NCI-H524 (cell line): ENCODE measurements around the gene ZNF844.
"Not testable (repeated sequence)": the region's sequence is repeated elsewhere in the genome, so short reads cannot be mapped to it uniquely, and the experiment has no call there.

Experiments used
- DNase-seq, 2 experiments: peaks; one replicate each; lab custom pipeline; 2025; lab: John Stamatoyannopoulos, UW

Gene ZNF844

DNA sequence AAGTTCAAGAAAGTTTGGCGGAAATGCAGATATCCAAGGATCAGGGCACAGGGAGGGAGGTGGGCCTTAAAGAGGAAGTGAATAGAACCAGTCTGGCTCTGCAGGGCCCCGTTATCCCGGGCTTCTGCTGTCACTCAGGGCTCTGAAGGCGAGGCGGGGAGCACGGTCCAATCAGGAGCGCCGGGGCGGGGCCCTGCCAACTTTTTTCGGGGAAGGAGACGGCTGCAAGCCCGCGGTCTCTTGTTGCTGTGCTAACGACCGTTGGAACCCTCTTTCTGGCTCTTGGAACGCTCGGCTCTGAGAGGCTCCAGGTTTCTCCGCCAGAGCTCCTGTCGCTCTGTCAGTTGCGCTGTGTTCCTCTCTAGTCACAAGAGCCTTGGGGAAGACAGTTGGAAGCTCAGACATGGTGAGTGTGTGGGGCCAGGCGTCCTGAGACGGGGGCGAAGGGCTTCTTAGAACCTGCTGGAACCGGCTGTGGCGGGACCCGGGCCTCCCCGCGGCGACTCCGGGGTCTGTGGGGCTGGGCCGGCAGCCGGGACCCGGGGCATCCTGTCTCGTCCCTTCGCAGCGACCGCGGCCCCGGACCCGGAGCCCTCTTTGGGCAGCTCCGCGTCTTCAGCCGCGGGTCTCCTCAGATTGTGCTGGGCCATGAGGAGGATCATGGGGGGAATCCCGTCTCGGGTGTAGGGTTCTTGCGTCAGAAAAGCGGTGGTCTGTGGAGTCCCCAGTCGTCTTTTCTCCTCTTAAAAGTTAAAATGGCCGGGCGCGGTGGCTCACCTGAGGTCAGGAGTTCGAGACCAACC is 27.7 kb downstream of the ZNF844 start:
- peak in 1 of 2 experiments; percentile 13 for DNase-seq

DNA sequence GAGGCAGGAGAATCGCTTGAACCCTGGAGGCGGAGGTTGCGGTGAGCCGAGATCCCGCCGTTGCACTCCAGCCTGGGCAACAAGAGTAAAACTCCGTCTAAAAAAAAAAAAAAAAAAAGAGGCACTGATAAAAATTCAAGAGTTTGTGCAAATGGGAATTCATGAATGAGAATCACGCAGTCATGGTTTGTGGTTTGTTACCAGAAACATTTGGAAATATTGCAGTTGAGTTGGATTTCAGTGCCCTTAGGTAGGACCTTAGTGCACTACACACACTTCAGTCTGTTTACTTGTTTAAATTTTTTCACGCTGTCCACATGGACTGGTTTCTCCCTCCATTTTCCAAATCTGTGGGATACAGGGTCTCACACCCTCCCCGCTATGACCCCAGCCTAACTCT is 28.4 kb downstream of the ZNF844 start:
- no peak for DNase-seq

DNA sequence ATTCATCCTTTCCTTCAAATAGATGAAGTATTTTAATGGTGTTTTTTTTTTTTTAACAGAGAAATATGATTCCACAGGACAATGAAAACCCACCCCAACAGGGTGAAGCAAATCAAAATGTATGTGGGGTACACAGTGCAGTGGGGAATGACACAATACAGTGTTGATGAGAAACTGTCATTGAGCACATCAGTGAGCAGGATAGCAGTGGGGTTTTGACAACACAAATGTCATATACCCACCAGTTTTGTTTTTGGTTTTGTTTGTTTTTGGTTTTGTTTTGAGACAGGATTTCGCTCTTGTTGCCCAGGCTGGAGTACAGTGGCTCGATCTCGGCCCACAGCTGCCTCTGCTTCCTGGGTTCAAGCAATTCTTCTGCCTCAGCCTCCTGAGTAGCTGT is 29.2 kb downstream of the ZNF844 start:
- DNase-seq: no peak

DNA sequence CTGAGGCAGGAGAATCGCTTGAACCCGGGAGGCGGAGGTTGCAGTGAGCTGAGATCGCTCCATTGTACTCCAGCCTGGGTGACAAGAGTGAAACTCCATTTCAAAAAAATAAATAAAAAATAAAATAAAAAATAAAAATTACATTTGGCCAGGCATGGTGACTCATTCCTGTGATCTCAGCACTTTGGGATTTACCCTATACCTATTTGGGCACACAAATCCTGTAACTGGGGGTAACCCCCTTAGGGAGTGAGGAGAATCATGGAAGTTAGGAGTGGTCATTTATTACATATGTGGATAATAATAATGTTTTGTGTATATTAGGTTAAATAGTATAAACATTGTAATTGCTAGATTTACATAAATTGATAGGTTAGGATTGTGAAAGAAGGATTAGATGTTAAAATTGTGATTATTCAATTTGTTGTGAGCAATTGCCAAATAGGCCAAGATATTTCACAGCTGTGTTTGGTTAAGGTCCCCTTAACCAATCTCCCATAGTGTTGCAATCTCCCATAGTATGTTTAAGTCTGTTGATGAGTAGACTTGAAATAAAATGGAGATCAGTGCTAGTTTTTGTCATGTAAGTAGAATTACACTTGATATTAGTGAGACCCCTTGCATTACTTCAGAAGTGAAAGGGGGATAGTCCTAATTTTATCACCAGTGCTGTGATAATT is 30.7 kb downstream of the ZNF844 start:
- DNase-seq: no peak

DNA sequence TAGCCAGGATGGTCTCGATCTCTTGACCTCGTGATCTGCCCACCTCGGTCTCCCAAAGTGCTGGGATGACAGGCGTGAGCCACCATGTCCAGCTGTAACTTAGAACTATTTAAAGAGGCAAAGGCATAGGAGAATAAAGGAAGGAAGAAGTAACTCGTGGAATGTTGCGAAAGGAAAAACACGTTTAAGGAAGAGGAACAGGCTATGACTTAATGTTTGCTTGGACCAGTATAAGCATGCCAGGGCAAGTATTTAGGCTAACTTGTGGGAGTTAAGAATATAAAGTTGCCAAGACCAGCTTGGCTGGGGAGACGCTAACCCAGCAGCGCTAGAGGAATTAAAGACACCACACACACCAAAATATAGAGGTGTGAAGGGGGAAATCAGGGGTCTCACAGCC is 33.5 kb downstream of the ZNF844 start:
- no peak for DNase-seq

DNA sequence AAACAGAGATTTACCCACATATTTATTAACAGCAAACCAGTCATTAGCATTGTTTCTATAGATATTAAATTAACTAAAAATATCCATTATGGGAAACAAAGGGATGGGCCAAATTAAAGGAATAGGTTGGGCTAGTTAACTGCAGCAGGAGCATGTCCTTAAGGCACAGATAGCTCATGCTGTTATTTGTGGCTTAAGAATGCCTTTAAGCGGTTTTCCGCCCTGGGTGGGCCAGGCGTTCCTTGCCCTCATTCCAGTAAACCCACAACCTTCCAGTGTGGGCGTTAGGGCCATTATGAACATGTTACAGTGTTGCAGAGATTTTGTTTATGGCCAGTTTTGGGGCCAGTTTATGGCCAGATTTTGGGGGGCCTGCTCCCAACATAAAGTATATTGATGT is 39.4 kb downstream of the ZNF844 start:
- DNase-seq: not testable (repeated sequence)

DNA sequence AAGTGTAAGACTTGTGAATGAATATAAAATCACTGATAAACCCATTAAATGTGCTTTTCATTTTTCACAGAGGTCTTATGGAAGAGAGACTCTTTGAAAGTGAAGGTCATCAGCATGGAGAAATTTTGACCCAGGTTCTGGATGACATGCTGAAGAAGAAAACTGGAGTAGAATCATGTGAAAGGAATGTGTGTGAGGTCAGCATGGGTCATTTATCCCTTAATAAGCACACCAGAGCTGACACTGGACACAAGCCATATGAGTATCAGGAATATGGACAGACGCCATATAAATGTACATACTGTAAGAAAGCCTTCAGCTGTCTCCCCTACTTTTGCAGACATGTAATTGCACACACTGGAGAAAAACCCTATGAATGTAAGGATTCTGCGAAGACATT is 46.6 kb downstream of the ZNF844 start:
- no peak for DNase-seq

DNA sequence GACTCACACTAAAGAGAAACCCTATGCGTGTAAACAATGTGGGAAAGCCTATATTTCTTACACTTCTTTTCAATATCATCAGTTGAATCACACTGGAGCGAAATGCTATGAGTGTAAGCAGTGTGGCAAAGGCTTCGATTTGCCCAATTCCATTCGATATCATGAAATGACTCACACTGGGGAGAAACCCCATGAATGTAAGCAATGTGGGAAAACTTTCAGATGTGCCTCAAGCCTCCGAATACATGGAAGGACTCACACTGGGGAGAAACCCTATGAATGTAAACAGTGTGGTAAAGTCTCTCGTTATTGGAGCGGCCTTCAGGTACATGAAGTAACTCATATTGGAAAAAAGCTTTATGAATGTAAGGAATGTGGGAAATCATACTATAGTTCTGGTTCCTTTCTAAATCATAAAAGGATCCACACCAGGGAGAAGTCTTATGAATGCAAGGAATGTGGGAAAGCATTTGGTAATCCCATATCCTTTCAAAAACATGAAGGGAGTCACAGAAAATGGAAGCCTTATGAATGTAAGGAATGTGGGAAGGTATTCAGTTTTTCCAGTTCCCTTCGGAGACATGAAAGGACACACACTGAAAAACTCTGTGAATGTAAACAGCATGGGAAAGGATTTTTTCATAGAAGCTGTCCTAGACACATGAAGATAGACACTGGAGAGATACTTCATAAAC is 47.6 kb downstream of the ZNF844 start:
- DNase-seq: no peak

DNA sequence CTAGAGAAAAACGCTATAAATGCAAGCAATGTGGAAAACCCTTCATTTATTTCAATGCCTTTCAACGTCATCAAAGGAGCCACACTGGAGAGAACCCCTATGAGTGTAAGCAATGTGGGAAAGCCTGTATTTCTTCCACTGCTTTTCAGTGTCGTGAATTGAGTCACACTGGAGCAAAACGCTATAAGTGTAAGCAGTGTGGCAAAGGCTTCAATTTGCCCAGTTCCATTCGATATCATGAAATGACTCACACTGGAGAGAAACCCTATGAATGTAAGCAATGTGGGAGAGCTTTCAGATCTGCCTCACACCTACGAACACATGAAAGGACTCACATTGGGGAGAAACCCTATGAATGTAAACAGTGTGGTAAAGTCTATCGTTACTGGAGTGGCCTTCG is 48.2 kb downstream of the ZNF844 start:
- DNase-seq: no peak

DNA sequence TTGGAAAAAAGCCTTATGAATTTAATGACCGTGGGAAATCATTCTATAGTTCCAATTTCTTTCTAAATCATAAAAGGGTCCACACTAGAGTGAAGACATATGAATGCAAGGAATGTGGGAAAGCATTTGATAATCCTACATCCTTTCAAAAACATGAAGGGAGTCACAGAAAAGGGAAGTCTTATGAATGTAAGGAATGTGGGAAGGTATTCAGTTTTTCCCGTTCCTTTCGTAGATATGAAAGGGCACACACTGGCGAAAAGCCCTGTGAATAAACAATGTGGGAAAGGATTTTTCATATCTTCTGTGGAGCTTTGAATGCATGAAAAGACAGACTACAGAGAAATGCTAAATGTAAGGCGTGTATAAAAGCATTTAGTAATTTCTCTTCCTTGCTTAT is 48.6 kb downstream of the ZNF844 start:
- DNase-seq: no peak

DNA sequence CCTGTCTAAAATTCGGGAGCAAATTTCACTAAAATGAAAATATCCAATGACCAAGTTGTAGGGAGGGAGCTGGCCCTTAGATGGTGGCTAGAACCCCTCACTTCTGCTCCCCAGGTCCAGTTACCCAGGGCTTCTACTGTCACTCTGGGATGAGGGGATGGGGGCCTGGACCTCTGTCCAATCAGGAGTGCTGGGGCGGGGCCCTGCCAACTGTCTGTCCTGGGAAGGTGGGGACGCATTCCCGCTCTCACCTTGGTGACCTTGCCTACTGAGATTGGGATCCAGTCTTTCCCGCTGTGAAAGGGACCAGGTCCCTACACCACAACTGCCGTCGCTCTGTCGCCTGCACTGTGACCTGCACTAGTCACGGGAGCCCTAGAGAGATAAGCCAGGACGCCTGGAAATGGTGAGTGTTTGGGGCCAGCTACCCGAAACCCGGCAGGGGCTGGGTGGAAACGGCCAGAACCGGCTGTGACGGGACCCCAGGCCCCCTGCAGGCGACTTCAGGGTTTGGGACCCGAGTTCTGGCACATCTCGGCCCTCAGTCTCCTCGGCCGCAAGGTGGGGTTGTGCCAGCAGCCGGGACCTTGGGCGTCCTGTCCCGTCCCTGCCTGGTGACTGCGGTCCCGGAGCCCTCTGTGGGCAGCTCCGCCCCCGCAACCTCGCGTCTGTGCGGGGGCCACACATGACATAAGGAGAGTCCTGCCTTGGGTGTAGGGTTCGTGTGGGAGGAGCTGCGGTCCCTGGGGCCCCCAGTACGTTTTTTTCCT is 52.9 kb downstream of the ZNF844 start:
- no peak for DNase-seq

DNA sequence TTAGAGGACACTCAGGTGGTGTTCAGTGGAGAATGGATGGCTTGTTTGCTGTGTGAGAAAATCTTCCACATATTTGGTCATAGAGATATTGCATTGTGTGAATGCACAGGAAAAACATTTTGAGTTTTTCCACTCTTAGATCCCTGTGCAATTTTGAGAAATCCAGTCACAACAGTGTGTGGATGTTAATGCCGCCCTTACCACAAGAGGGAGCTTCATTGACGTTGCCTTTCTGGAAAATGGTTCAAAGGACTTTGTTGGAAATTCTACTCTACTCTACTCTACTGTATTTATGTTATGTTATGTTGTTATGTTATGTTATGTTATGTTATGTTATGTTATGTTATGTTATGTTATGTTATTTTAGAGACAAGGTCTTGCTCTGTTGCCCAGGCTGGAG is 62.2 kb downstream of the ZNF844 start:
- peak in 1 of 2 experiments; percentile 6 for DNase-seq
